ENCODE data around the gene SLC44A3. TPM values are rescaled to one million over a fixed set of nuclear protein-coding genes. Genes with fewer than 3 reads are reported as not detected.

The SLC44A3 gene
- total and polyA plus RNA-seq, 4 experiments from 2014 or later: 1.1 to 2.3 (median 1.9) TPM

DNA sequence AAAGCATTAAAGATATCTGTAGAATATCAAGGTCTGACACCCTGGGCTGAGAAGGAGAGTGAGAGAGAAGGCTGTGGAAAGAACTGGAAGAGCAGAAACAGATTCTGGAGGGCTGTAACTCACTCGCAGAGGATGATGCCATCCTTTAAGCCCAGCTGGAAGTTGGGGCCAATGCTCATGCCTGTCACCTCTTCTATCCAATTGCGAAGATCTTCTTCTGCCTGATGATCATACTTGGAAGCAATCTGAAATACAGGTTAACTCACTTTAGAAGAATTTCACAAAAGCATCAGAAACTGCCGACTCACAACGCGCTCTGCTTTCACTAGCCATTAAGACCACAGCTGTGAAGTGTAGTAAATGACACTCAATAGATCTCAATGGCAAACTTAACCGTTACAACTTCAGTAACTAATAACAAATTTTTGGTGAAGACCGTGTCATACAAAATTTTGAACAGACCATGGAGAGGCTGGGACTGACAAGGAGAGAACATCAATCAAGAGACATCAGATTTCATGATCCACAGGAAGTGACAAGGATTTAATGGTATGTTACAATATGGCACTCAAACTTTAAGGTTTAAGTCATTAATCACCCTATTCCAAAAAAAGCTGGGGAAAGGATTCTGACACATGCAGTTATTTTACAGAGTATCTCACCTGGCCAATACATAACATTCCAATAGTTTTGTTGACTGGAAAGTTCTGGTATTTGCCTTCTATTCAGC, 83.3 kb downstream of the SLC44A3 start:
- H3K27ac Mint-ChIP-seq: no peak overlapping the region
- ChIA-PET CTCF (ENCODE audit: partially characterized antibody) (no interaction called here), POLR2A (ENCODE audit: partially characterized antibody) (no interaction called here)
- H3K9me3 Mint-ChIP-seq: no peaks in the 10 kb centered on the region
- no peak overlapping the region for H3K4me3 Mint-ChIP-seq
- no peaks in the 10 kb centered on the region for H3K4me1 Mint-ChIP-seq
- no peak for DNase-seq
- H3K27me3 Mint-ChIP-seq: peaks cover 3 to 5% of the 10 kb centered on the region in 2 donors
- no peaks in the 10 kb centered on the region for H3K36me3 ChIP-seq (ENCODE audit: insufficient read depth, low read length)
- H3K27me3 ChIP-seq (ENCODE audit: insufficient read depth, low read length): no peaks in the 10 kb centered on the region
- H3K27ac ChIP-seq (ENCODE audit: low read depth, low read length): no peak overlapping the region
- no peak overlapping the region for H3K4me3 ChIP-seq (ENCODE audit: low read length in 2 of 2)
- H3K36me3 Mint-ChIP-seq: no peaks in the 10 kb centered on the region
- no peaks in the 10 kb centered on the region for H3K9me3 ChIP-seq (ENCODE audit: control insufficient read depth in 1 of 2, low read length in 2 of 2)
- H3K4me1 ChIP-seq (ENCODE audit: insufficient read depth, low read length): no peaks in the 10 kb centered on the region
- intact Hi-C loops (cut with micrococcal nuclease): no loop called here

DNA sequence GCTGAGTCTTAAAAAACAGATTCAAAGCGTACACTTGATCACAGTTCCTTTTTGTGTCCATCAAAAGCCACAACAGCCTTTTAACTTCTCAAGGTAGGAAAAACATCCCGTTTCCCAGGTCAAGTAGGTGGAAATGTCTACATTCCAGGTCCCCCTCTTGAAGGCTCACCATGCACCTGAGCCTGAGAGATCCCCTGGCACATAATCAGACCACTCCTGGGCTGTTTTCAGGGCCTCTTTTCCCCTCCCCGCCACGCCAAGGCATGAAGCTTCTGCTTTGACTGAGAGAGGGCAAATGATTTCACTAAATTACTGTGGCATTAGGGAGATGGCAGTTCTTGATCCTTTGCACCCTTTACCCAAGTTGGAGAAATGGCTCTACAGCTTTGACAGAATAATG, 85.0 kb downstream of the SLC44A3 start:
- intact Hi-C loops (cut with micrococcal nuclease): no loop called here
- CTCF ChIA-PET (ENCODE audit: partially characterized antibody): interaction anchor here (1.2 kb wide), 1 partner anchor 51 kb away, joined by 3 read pairs; no protein-coding TSS in a partner anchor
- Histone ChIP-seq H3K4me1 (ENCODE audit: insufficient read depth, low read length) (no peaks in the 10 kb centered on the region), H3K27me3 (ENCODE audit: insufficient read depth, low read length) (no peaks in the 10 kb centered on the region), H3K4me3 (ENCODE audit: low read length in 2 of 2) (no peak overlapping the region), H3K9me3 (ENCODE audit: control insufficient read depth in 1 of 2, low read length in 2 of 2) (no peaks in the 10 kb centered on the region), H3K36me3 (ENCODE audit: insufficient read depth, low read length) (no peaks in the 10 kb centered on the region), H3K27ac (ENCODE audit: low read depth, low read length) (no peak overlapping the region)
- POLR2A ChIA-PET (ENCODE audit: partially characterized antibody): no interaction called here
- DNase-seq: no peak
- Mint-ChIP-seq H3K4me3 (no peak overlapping the region), H3K4me1 (no peaks in the 10 kb centered on the region), H3K27me3 (peaks cover 5 to 7% of the 10 kb centered on the region in 2 donors), H3K27ac (no peak overlapping the region), H3K36me3 (no peaks in the 10 kb centered on the region), H3K9me3 (no peaks in the 10 kb centered on the region)

DNA sequence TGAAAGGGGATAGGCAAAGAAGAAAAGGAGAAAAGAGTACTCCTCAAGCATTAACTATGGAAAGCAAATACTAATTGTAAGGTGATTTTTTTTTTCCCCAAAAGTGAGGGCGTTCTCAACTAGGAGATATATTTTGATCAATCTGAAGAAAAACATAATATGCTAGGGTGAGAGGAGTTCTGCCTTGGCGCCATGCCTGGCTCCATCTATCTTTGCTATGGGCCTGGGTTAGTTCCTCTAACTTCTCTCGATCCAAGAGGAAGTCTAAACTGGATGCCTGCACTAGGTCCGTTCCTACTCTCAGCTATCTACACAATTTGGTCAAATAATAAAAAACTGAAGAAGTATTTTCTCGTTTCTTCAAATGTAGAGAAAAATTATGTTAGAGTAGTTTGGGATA, 86.2 kb downstream of the SLC44A3 start:
- H3K4me1 Mint-ChIP-seq: no peaks in the 10 kb centered on the region
- H3K36me3 ChIP-seq (ENCODE audit: insufficient read depth, low read length): no peaks in the 10 kb centered on the region
- H3K27ac ChIP-seq (ENCODE audit: low read depth, low read length): no peak overlapping the region
- peaks cover 11 to 15% of the 10 kb centered on the region in 2 donors for H3K27me3 Mint-ChIP-seq
- no peaks in the 10 kb centered on the region for H3K9me3 ChIP-seq (ENCODE audit: control insufficient read depth in 1 of 2, low read length in 2 of 2)
- no peak for DNase-seq
- no peaks in the 10 kb centered on the region for H3K9me3 Mint-ChIP-seq
- H3K4me1 ChIP-seq (ENCODE audit: insufficient read depth, low read length): no peaks in the 10 kb centered on the region
- ChIA-PET POLR2A (ENCODE audit: partially characterized antibody) (no interaction called here), CTCF (ENCODE audit: partially characterized antibody) (no interaction called here)
- no peak overlapping the region for H3K4me3 ChIP-seq (ENCODE audit: low read length in 2 of 2)
- intact Hi-C loops (cut with micrococcal nuclease): no loop called here
- no peak overlapping the region for H3K4me3 Mint-ChIP-seq
- H3K27ac Mint-ChIP-seq: no peak overlapping the region
- H3K36me3 Mint-ChIP-seq: no peaks in the 10 kb centered on the region
- no peaks in the 10 kb centered on the region for H3K27me3 ChIP-seq (ENCODE audit: insufficient read depth, low read length)

DNA sequence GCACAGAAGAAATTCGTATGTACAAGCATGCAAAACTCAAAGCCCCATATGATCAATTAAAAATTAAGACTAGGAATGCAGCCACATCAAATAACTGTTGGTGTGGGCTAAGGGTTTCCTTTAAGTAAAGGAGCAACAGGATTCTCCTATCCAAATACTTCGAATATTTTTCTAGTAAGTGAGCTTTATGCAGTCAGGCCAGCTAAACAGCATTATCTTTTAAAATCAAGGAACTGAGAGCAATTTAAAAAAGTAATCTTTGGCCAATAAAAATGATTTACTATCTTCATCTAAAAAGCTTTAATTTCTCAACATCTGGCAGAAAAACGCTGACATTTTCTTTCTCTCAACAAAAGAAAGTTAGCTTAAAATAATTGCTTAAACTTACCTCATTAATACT, 87.0 kb downstream of the SLC44A3 start:
- no peaks in the 10 kb centered on the region for H3K4me1 Mint-ChIP-seq
- Histone ChIP-seq H3K27ac (ENCODE audit: low read depth, low read length) (no peak overlapping the region), H3K4me3 (ENCODE audit: low read length in 2 of 2) (no peak overlapping the region), H3K27me3 (ENCODE audit: insufficient read depth, low read length) (no peaks in the 10 kb centered on the region), H3K4me1 (ENCODE audit: insufficient read depth, low read length) (no peaks in the 10 kb centered on the region), H3K9me3 (ENCODE audit: control insufficient read depth in 1 of 2, low read length in 2 of 2) (no peaks in the 10 kb centered on the region), H3K36me3 (ENCODE audit: insufficient read depth, low read length) (no peaks in the 10 kb centered on the region)
- no peak overlapping the region for H3K4me3 Mint-ChIP-seq
- no peak for DNase-seq
- ChIA-PET CTCF (ENCODE audit: partially characterized antibody) (interaction anchor here (0.6 to 0.9 kb wide), 2 partner anchors 16 to 96 kb away, joined by 3 read pairs; no protein-coding TSS in a partner anchor), POLR2A (ENCODE audit: partially characterized antibody) (no interaction called here)
- no peaks in the 10 kb centered on the region for H3K36me3 Mint-ChIP-seq
- no peaks in the 10 kb centered on the region for H3K9me3 Mint-ChIP-seq
- no peak overlapping the region for H3K27ac Mint-ChIP-seq
- H3K27me3 Mint-ChIP-seq: peaks cover 11 to 15% of the 10 kb centered on the region in 2 donors
- intact Hi-C loops (cut with micrococcal nuclease): no loop called here

DNA sequence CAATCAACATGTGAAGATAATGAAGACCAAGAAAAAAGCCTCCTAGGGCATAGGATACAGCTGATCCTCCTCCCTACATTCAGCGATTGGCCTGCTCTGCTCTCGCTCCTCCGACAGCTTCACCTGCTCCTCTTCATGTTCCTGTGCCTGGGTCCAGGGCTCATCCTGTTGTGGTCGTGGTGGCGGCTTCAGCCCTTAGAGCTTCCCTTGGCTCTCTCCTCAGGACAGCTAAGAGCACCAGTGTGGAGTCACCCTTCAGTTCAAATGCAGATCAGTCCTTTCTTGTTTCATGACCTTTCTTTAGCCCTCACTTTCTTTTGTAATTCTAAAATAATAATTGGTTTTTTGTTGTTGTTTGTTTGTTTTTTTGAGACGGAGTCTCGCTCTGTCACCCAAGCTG, 88.0 kb downstream of the SLC44A3 start:
- no peaks in the 10 kb centered on the region for H3K36me3 Mint-ChIP-seq
- no peak overlapping the region for H3K4me3 Mint-ChIP-seq
- Histone ChIP-seq H3K4me3 (ENCODE audit: low read length in 2 of 2) (no peak overlapping the region), H3K9me3 (ENCODE audit: control insufficient read depth in 1 of 2, low read length in 2 of 2) (no peaks in the 10 kb centered on the region), H3K27me3 (ENCODE audit: insufficient read depth, low read length) (peaks cover 3% of the 10 kb centered on the region), H3K27ac (ENCODE audit: low read depth, low read length) (no peak overlapping the region), H3K4me1 (ENCODE audit: insufficient read depth, low read length) (no peaks in the 10 kb centered on the region), H3K36me3 (ENCODE audit: insufficient read depth, low read length) (no peaks in the 10 kb centered on the region)
- POLR2A ChIA-PET (ENCODE audit: partially characterized antibody): no interaction called here
- no peak overlapping the region for H3K27ac Mint-ChIP-seq
- no peak for DNase-seq
- H3K4me1 Mint-ChIP-seq: no peaks in the 10 kb centered on the region
- intact Hi-C loops (cut with micrococcal nuclease): no loop called here
- no peaks in the 10 kb centered on the region for H3K9me3 Mint-ChIP-seq
- H3K27me3 Mint-ChIP-seq: peaks cover 11 to 15% of the 10 kb centered on the region in 2 donors
- CTCF ChIA-PET (ENCODE audit: partially characterized antibody): no interaction called here

DNA sequence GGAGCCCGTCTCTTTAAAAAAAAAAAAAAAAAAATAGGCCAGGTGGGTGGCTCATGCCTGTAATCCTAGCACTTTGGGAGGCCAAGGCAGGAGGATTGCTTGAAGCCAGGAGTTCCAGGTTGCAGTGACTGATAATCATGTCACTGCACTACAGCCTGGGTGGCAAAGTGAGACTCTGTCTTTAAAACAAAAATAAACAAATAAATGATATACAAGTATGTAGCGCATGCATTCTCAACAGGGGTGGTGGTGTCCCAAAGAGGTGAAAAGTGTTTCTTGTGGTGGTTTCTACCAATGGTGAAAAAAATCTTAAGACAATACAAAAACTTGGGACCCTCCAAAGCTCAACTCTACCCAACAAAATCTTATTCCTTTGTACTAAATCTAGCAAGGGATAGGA, 88.8 kb downstream of the SLC44A3 start:
- DNase-seq: no peak
- H3K4me3 Mint-ChIP-seq: no peak overlapping the region

DNA sequence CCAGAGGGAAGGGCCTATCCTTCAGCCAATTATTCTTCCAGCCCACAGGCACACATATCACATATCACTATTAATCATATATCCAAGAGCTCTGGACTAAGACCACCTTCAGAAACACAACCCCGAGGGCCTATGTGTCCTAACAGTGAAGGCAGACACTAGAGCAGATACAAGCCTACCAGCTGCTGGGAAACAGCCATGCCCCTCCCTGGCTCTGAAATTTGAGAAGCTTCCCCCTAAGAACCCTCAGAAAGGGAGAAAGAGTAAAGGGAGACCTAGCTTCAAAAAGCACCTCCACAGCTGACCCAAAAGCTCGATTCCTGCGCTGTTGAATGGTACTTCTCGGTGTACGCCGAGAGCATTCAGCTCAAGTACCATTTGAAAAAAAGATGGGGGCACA, 89.3 kb downstream of the SLC44A3 start:
- Histone ChIP-seq H3K4me3 (ENCODE audit: low read length in 2 of 2) (no peak overlapping the region), H3K27ac (ENCODE audit: low read depth, low read length) (no peak overlapping the region), H3K4me1 (ENCODE audit: insufficient read depth, low read length) (no peaks in the 10 kb centered on the region), H3K27me3 (ENCODE audit: insufficient read depth, low read length) (peaks cover 3% of the 10 kb centered on the region), H3K9me3 (ENCODE audit: control insufficient read depth in 1 of 2, low read length in 2 of 2) (no peaks in the 10 kb centered on the region), H3K36me3 (ENCODE audit: insufficient read depth, low read length) (no peaks in the 10 kb centered on the region)
- H3K9me3 Mint-ChIP-seq: no peaks in the 10 kb centered on the region
- no peaks in the 10 kb centered on the region for H3K4me1 Mint-ChIP-seq
- ChIA-PET POLR2A (ENCODE audit: partially characterized antibody) (no interaction called here), CTCF (ENCODE audit: partially characterized antibody) (no interaction called here)
- no peak overlapping the region for H3K27ac Mint-ChIP-seq
- DNase-seq: no peak
- peaks cover 15 to 18% of the 10 kb centered on the region in 2 donors for H3K27me3 Mint-ChIP-seq
- intact Hi-C loops (cut with micrococcal nuclease): no loop called here
- no peaks in the 10 kb centered on the region for H3K36me3 Mint-ChIP-seq
- H3K4me3 Mint-ChIP-seq: no peak overlapping the region

More for the DNA sequence above, 88.8 kb downstream of the SLC44A3 start:
- no peaks in the 10 kb centered on the region for H3K9me3 ChIP-seq (ENCODE audit: control insufficient read depth in 1 of 2, low read length in 2 of 2)
- no peaks in the 10 kb centered on the region for H3K4me1 Mint-ChIP-seq
- no peak overlapping the region for H3K27ac Mint-ChIP-seq
- H3K27ac ChIP-seq (ENCODE audit: low read depth, low read length): no peak overlapping the region
- peaks cover 3% of the 10 kb centered on the region for H3K27me3 ChIP-seq (ENCODE audit: insufficient read depth, low read length)
- intact Hi-C loops (cut with micrococcal nuclease): no loop called here
- peaks cover 15% of the 10 kb centered on the region in 2 donors for H3K27me3 Mint-ChIP-seq
- H3K36me3 ChIP-seq (ENCODE audit: insufficient read depth, low read length): no peaks in the 10 kb centered on the region
- H3K9me3 Mint-ChIP-seq: no peaks in the 10 kb centered on the region
- ChIA-PET CTCF (ENCODE audit: partially characterized antibody) (no interaction called here), POLR2A (ENCODE audit: partially characterized antibody) (no interaction called here)
- H3K4me1 ChIP-seq (ENCODE audit: insufficient read depth, low read length): no peaks in the 10 kb centered on the region
- no peaks in the 10 kb centered on the region for H3K36me3 Mint-ChIP-seq
- no peak overlapping the region for H3K4me3 ChIP-seq (ENCODE audit: low read length in 2 of 2)

Data from CD4-positive, alpha-beta memory T cell (primary cell).